ENCODE results near the gene PEAK3. TPM values are rescaled to one million over a fixed set of nuclear protein-coding genes. Genes with fewer than 3 reads are reported as not detected.

PEAK3 gene
- polyA plus RNA-seq, 1 of the 3 experiments (the other 2 are of a cell fraction), result not detected

DNA sequence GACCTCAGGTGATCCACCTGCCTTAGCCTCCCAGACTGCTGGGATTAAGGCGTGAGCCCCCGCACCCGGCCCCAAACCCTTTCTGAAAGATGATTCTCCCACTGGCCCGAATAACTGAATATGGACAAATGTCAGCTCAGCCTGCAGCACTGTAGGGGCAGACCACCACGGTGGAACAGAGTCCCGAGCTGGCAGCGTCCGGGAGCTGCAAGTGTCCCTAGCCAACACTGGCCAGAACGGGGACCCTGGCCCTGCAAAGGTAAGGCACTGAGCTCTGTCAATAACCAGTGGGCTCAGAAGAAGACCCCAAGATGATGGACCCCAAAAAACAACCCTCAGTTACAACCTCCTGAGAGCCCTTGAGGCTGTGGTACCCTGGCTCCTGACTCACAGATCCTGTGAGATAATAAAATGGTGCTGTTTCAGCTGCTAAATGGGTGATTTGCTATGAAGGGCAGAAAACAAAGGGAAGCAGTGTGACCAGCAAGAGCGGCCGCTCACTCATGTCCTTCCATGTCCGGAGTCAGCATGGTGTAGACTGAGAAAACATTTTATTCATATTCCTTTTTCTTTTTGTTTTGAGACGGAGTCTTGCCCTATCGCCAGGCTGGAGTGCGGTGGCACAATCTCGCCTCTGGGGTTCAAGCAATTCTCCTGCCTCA, 44.9 kb upstream of the PEAK3 start:
- H3K4me3 ChIP-seq (ENCODE audit: low read depth in 2 of 2, low read length in 1 of 2), result peak overlapping the region in 1 of 2 experiments; percentile 76; a peak in 2 of 4 replicates
- H3K4me2 ChIP-seq, result peak overlapping the region; percentile 92
- H3K27me3 ChIP-seq (ENCODE audit: insufficient read depth), result no peaks in the 10 kb centered on the region
- ChIA-PET CTCF (interaction anchor here (1.1 to 5.2 kb wide), 7 partner anchors 8 to 172 kb away, joined by 3 to 51 read pairs (median 3); no protein-coding TSS in a partner anchor), POLR2A (interaction anchor here (0.6 kb wide), 1 partner anchor 738 kb away, joined by 4 read pairs; no protein-coding TSS in a partner anchor)
- H3K4me1 ChIP-seq (ENCODE audit: control insufficient read depth in 1 of 2, insufficient read depth in 2 of 2, low read depth in 1 of 2, low read length in 1 of 2), result peaks cover 6 to 12% of the 10 kb centered on the region in 2 experiments; a peak in 2 of 4 replicates
- 0 out of 2 replicates have a peak, but pooled peaks cover 10% of the 10 kb centered on the region for H4K20me1 ChIP-seq (ENCODE audit: insufficient read depth)
- peaks cover 3 to 16% of the 10 kb centered on the region in 2 experiments for H3K36me3 ChIP-seq (replicated peaks in 1 of 2; ENCODE audit: control insufficient read depth in 1 of 2, insufficient read depth in 2 of 2, low read length in 1 of 2)
- TF ChIP-seq TAF1 (IDR thresholded peaks at IDR 0.05; ENCODE audit: borderline replicate concordance, low read depth, low read length), result no peak
- no peak for TF ChIP-seq FOXJ3 (CRISPR knock-in tag; IDR thresholded peaks at IDR 0.05)
- no peak for TF ChIP-seq RFX5 (IDR thresholded peaks at IDR 0.05; ENCODE audit: low read length)
- DNase-seq, result no peak
- peaks cover 64% of the 10 kb centered on the region for H3K79me2 ChIP-seq (ENCODE audit: insufficient read depth)
- no peaks in the 10 kb centered on the region for H3K9me3 ChIP-seq
- peak overlapping the region; percentile 81; the same call in 1 of the 2 replicates for H3K9ac ChIP-seq
- H3F3A ChIP-seq (replicated peaks; ENCODE audit: insufficient read depth), result no peaks in the 10 kb centered on the region
- H3K27ac ChIP-seq (ENCODE audit: low read depth in 2 of 2, low read length in 1 of 2), result peak overlapping the region in 1 of 2 experiments; percentile 67; a peak in 1 of 4 replicates
- H3K9me2 ChIP-seq, result no peaks in the 10 kb centered on the region
- WGBS (ENCODE audit: low lambda C conversion rate), result 92% methylated on average over 12 of the region's 16 CpGs
- H2AFZ ChIP-seq (ENCODE audit: low read depth), result no peak overlapping the region

DNA sequence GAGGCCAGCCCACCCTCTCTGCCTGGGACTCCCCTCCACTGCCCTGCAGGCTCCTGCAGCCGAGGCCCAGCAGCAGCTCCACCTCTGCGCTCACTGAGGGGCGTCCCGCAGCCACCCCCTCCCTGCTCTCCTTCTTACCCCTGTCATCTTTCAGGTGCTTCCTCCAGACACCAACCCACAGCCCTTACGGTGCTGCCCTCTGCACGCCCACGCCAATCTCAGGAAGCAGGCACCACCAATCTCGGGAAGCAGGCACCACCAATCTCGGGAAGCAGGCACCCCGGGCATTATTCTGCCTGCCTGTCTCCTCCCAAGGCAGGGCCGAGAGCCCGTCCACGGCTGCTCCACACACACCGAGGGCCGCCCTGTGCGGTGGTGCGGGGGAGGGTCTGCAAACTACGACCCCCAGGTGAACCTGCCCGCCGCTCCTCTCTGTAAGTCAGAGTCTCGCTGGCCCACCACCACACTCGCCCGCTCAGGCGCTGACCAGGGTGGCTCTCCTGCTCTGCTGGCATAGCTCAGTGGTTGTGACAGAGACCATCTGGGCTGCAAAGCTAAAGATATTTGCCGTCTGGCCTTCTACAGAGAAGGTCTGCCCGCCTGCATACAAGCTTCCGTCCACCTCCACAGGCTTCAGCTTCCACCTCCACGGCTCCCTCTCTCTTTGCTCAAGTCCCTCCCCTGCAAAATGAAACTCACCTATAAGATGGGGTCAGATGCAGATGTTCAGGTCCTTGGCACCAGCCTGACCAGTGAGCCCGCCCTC, 43.5 kb upstream of the PEAK3 start:
- peaks cover 50% of the 10 kb centered on the region for H3K79me2 ChIP-seq (ENCODE audit: insufficient read depth)
- H2AFZ ChIP-seq (ENCODE audit: low read depth), result no peak overlapping the region
- POLR2A ChIA-PET, result interaction anchor here (0.6 kb wide), 1 partner anchor 102 kb away, joined by 5 read pairs; no protein-coding TSS in a partner anchor
- no peaks in the 10 kb centered on the region for H3K9me3 ChIP-seq
- WGBS (ENCODE audit: low lambda C conversion rate), result 90% methylated on average over 19 of the region's 29 CpGs
- H3K27me3 ChIP-seq (ENCODE audit: insufficient read depth), result no peaks in the 10 kb centered on the region
- DNase-seq, result no peak
- H3F3A ChIP-seq (replicated peaks; ENCODE audit: insufficient read depth), result no peaks in the 10 kb centered on the region
- H3K27ac ChIP-seq (ENCODE audit: low read depth in 2 of 2, low read length in 1 of 2), result no peak overlapping the region
- CTCF ChIA-PET, result interaction anchor here (0.6 to 5.2 kb wide), 3 partner anchors 10 to 169 kb away, joined by 3 to 51 read pairs (median 4); no protein-coding TSS in a partner anchor
- H3K4me1 ChIP-seq (ENCODE audit: control insufficient read depth in 1 of 2, insufficient read depth in 2 of 2, low read depth in 1 of 2, low read length in 1 of 2), result peaks cover 6 to 12% of the 10 kb centered on the region in 2 experiments; a peak in 2 of 4 replicates
- H4K20me1 ChIP-seq (ENCODE audit: insufficient read depth), result 0 out of 2 replicates have a peak, but pooled peaks cover 8% of the 10 kb centered on the region
- no peak overlapping the region for H3K9ac ChIP-seq
- H3K4me2 ChIP-seq, result no peak overlapping the region
- peaks cover 3 to 21% of the 10 kb centered on the region in 2 experiments for H3K36me3 ChIP-seq (replicated peaks in 1 of 2; ENCODE audit: control insufficient read depth in 1 of 2, insufficient read depth in 2 of 2, low read length in 1 of 2)
- no peaks in the 10 kb centered on the region for H3K9me2 ChIP-seq
- H3K4me3 ChIP-seq (ENCODE audit: low read depth in 2 of 2, low read length in 1 of 2), result no peak overlapping the region
- TF ChIP-seq MXI1 (IDR thresholded peaks at IDR 0.05; ENCODE audit: low read depth, low read length) (no peak), NFIC (IDR thresholded peaks at IDR 0.05; ENCODE audit: borderline replicate concordance) (no peak)

DNA sequence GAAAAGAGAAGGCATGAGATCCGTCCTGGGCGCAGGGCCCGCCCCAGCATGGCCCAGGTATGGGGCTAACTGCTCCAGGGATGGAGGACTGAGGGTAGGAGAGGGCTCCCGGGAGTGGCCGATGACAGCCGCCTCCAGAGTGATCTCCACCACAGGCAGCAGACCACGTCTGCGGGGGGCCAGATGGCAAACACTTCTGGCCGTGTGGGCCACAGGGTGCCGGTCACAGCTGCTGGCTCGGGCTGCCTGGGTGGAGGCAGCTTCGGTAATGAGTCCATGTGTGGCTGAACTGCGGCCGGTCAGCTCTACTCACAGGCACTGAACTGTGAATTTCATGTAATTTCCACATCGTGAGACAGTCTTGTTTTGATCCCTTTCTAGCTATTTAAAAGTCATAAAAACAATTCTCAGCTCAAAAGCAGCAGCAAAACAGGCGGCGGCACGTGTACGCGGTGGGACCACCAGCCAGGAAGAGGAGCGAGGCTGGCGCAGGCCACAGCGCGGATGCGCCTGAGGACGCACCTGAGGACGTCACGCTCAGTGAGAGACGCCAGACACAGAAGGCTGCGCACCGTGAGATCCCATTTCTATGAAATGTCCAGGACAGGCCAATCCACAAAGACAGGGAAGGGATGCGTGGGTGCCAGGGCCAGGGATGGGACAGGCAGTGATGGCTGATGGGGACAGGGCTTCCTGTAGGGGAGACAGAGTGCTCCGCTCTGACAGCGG, 42.4 kb upstream of the PEAK3 start:
- peaks cover 3 to 21% of the 10 kb centered on the region in 2 experiments for H3K36me3 ChIP-seq (replicated peaks in 1 of 2; ENCODE audit: control insufficient read depth in 1 of 2, insufficient read depth in 2 of 2, low read length in 1 of 2)
- no peaks in the 10 kb centered on the region for H3K9me3 ChIP-seq
- H3K4me1 ChIP-seq (ENCODE audit: control insufficient read depth in 1 of 2, insufficient read depth in 2 of 2, low read depth in 1 of 2, low read length in 1 of 2), result peaks cover 1 to 8% of the 10 kb centered on the region in 2 experiments; a peak in 2 of 4 replicates
- no peak overlapping the region for H3K4me2 ChIP-seq
- H3K27me3 ChIP-seq (ENCODE audit: insufficient read depth), result no peaks in the 10 kb centered on the region
- H3K9me2 ChIP-seq, result no peaks in the 10 kb centered on the region
- H3K79me2 ChIP-seq (ENCODE audit: insufficient read depth), result peaks cover 39% of the 10 kb centered on the region
- no peak overlapping the region for H3K4me3 ChIP-seq (ENCODE audit: low read depth in 2 of 2, low read length in 1 of 2)
- no peak overlapping the region for H2AFZ ChIP-seq (ENCODE audit: low read depth)
- 94% methylated on average over 28 of the region's 34 CpGs for WGBS (ENCODE audit: low lambda C conversion rate)
- 0 out of 2 replicates have a peak, but pooled peaks cover 8% of the 10 kb centered on the region for H4K20me1 ChIP-seq (ENCODE audit: insufficient read depth)
- ChIA-PET CTCF (interaction anchor here (3.7 to 5.2 kb wide), 2 partner anchors 9 to 49 kb away, joined by 16 to 51 read pairs; no protein-coding TSS in a partner anchor), POLR2A (no interaction called here)
- no peak overlapping the region for H3K9ac ChIP-seq
- H3F3A ChIP-seq (replicated peaks; ENCODE audit: insufficient read depth), result no peaks in the 10 kb centered on the region
- no peak overlapping the region for H3K27ac ChIP-seq (ENCODE audit: low read depth in 2 of 2, low read length in 1 of 2)
- DNase-seq, result no peak
- TF ChIP-seq SMC3 (IDR thresholded peaks at IDR 0.05; ENCODE audit: low read depth, low read length) (no peak), FOXJ3 (CRISPR knock-in tag; IDR thresholded peaks at IDR 0.05) (no peak), GATA2 (CRISPR knock-in tag; IDR thresholded peaks at IDR 0.05) (no peak), FOSL2 (IDR thresholded peaks at IDR 0.05; ENCODE audit: borderline replicate concordance, low read depth) (no peak), CHD2 (IDR thresholded peaks at IDR 0.05; ENCODE audit: low read length, partially characterized antibody) (no peak), TCF12 (IDR thresholded peaks at IDR 0.05) (no peak), MXI1 (IDR thresholded peaks at IDR 0.05; ENCODE audit: low read depth, low read length) (no peak)
- TF ChIP-seq, protein P1, sequence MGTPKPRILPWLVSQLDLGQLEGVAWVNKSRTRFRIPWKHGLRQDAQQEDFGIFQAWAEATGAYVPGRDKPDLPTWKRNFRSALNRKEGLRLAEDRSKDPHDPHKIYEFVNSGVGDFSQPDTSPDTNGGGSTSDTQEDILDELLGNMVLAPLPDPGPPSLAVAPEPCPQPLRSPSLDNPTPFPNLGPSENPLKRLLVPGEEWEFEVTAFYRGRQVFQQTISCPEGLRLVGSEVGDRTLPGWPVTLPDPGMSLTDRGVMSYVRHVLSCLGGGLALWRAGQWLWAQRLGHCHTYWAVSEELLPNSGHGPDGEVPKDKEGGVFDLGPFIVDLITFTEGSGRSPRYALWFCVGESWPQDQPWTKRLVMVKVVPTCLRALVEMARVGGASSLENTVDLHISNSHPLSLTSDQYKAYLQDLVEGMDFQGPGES (IDR thresholded peaks at IDR 0.05; ENCODE audit: low read depth, low read length), result no peak
- TF ChIP-seq, protein P2, sequence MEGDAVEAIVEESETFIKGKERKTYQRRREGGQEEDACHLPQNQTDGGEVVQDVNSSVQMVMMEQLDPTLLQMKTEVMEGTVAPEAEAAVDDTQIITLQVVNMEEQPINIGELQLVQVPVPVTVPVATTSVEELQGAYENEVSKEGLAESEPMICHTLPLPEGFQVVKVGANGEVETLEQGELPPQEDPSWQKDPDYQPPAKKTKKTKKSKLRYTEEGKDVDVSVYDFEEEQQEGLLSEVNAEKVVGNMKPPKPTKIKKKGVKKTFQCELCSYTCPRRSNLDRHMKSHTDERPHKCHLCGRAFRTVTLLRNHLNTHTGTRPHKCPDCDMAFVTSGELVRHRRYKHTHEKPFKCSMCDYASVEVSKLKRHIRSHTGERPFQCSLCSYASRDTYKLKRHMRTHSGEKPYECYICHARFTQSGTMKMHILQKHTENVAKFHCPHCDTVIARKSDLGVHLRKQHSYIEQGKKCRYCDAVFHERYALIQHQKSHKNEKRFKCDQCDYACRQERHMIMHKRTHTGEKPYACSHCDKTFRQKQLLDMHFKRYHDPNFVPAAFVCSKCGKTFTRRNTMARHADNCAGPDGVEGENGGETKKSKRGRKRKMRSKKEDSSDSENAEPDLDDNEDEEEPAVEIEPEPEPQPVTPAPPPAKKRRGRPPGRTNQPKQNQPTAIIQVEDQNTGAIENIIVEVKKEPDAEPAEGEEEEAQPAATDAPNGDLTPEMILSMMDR (IDR thresholded peaks at IDR 0.05), result no peak
- TF ChIP-seq, protein P3, sequence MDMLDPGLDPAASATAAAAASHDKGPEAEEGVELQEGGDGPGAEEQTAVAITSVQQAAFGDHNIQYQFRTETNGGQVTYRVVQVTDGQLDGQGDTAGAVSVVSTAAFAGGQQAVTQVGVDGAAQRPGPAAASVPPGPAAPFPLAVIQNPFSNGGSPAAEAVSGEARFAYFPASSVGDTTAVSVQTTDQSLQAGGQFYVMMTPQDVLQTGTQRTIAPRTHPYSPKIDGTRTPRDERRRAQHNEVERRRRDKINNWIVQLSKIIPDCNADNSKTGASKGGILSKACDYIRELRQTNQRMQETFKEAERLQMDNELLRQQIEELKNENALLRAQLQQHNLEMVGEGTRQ (IDR thresholded peaks at IDR 0.05; ENCODE audit: borderline replicate concordance, low read depth, low read length), result no peak

Measured in SK-N-SH (cell line).